Endothelial cell (in vitro differentiated cells): ENCODE data around the gene CDC123. TPM values are rescaled to one million over a fixed set of nuclear protein-coding genes. Genes with fewer than 3 reads are reported as not detected.

Experiments used
- DNase-seq: peaks from one replicate; pipeline ENCODE4 v3.0.0; 2021; ENCODE audit warnings: low spot score
- H3K27ac Mint-ChIP-seq: one replicate; pipeline ENCODE4 v1.8.0; 2021; ENCODE audit warnings: mixed read lengths, inconsistent platforms; ENCODE audit not compliant: unreplicated experiment
- H3K27me3 Mint-ChIP-seq: one replicate; pipeline ENCODE4 v1.8.0; 2021; ENCODE audit warnings: mild to moderate bottlenecking, moderate library complexity, mixed read lengths, inconsistent platforms; ENCODE audit not compliant: unreplicated experiment
- H3K36me3 Mint-ChIP-seq: one replicate; pipeline ENCODE4 v1.8.0; 2021; ENCODE audit warnings: mild to moderate bottlenecking, low read depth, mixed read lengths, inconsistent platforms; ENCODE audit not compliant: unreplicated experiment
- H3K4me1 Mint-ChIP-seq: one replicate; pipeline ENCODE4 v1.8.0; 2021; ENCODE audit warnings: mild to moderate bottlenecking, mixed read lengths, inconsistent platforms; ENCODE audit not compliant: unreplicated experiment
- H3K4me3 Mint-ChIP-seq: one replicate; pipeline ENCODE4 v1.8.0; 2021; ENCODE audit warnings: mild to moderate bottlenecking, mixed read lengths, inconsistent platforms; ENCODE audit not compliant: unreplicated experiment
- H3K9me3 Mint-ChIP-seq: one replicate; pipeline ENCODE4 v1.8.0; 2021; ENCODE audit warnings: mixed read lengths, inconsistent platforms; ENCODE audit not compliant: unreplicated experiment
- total RNA-seq: library from RNA; stranded (reverse); fragmentation: NEBNext Ultra II Directional; extraction: Animal tissue kit (Norgen Biotek cat#: 25700); gene quantifications from one replicate; pipeline ENCODE4 v1.2.1, GENCODE V29; 2021; ENCODE audit not compliant: unreplicated experiment
- TF ChIP-seq, protein P1 (sequence below): fragments of 200-600 bp; sonication (generic); IDR thresholded peaks from one replicate; pipeline ENCODE4 v1.5.0; 2021; ENCODE audit warnings: antibody characterized with exemption; ENCODE audit not compliant: unreplicated experiment

The CDC123 gene
- total RNA-seq, 1 donor from 2014 or later = 85.9 TPM

DNA sequence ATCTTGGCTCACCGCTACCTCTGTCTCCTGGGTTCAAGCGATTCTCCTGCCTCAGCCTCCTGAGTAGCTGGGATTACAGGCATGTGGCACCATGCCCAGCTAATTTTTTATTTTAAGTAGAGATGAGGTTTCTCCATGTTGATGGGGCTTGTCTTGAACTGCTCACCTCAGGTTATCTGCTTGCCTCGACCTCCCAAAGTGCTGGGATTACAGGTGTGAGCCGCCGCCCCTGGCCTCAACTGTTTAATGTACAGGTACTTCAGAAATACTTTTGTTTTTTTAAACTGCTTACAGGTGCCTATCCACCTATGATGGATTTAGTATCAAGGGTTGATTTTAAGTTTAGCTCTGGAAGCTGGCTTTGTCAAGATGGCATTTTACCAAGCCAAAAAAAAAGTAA is 55.6 kb downstream of the CDC123 start:
- no peak for DNase-seq
- H3K27me3 Mint-ChIP-seq = peaks cover 2% of the 10 kb centered on the region
- no peak overlapping the region for H3K4me3 Mint-ChIP-seq
- no peak overlapping the region for H3K27ac Mint-ChIP-seq
- no peaks in the 10 kb centered on the region for H3K9me3 Mint-ChIP-seq
- TF ChIP-seq, protein P1, sequence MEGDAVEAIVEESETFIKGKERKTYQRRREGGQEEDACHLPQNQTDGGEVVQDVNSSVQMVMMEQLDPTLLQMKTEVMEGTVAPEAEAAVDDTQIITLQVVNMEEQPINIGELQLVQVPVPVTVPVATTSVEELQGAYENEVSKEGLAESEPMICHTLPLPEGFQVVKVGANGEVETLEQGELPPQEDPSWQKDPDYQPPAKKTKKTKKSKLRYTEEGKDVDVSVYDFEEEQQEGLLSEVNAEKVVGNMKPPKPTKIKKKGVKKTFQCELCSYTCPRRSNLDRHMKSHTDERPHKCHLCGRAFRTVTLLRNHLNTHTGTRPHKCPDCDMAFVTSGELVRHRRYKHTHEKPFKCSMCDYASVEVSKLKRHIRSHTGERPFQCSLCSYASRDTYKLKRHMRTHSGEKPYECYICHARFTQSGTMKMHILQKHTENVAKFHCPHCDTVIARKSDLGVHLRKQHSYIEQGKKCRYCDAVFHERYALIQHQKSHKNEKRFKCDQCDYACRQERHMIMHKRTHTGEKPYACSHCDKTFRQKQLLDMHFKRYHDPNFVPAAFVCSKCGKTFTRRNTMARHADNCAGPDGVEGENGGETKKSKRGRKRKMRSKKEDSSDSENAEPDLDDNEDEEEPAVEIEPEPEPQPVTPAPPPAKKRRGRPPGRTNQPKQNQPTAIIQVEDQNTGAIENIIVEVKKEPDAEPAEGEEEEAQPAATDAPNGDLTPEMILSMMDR = no peak
- H3K36me3 Mint-ChIP-seq = peaks cover 15% of the 10 kb centered on the region
- H3K4me1 Mint-ChIP-seq = no peaks in the 10 kb centered on the region

DNA sequence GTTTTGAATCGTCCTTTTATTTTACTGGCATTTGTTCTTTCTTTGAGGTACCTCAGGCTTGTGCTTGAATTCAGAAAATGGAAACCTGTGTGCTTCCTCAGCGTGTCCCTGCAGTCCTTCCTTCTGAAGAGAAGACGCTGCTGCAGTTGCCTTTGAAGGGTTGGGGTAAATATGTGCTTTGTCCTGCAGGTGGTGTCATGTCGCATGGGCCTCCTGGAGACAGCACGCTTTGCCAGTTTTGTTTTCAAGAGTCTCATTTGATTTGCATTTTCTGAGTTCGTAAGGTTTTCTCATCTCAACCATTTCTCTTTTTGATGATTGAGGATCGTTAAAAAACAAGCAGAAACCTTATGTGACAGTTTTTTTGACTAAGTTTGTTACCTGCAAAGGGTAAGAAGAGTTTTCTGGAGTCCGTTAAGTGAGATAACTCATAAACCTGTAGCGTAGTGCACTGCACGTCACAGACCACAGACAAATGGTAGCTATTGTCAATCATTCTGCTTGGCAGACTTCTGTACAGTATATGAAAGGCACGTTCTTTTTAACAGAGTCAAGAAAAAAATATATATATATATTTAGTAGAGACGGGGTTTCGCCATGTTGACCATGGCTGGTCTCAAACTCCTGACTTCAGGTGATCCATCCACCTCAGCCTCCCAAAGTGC is 57.0 kb downstream of the CDC123 start:
- Mint-ChIP-seq H3K36me3 (peaks cover 9% of the 10 kb centered on the region), H3K4me1 (no peaks in the 10 kb centered on the region), H3K9me3 (no peaks in the 10 kb centered on the region), H3K27me3 (peaks cover 3% of the 10 kb centered on the region), H3K27ac (no peak overlapping the region), H3K4me3 (no peak overlapping the region)
- TF ChIP-seq, protein P1 = peak; percentile 41
- DNase-seq = peak; percentile 37

DNA sequence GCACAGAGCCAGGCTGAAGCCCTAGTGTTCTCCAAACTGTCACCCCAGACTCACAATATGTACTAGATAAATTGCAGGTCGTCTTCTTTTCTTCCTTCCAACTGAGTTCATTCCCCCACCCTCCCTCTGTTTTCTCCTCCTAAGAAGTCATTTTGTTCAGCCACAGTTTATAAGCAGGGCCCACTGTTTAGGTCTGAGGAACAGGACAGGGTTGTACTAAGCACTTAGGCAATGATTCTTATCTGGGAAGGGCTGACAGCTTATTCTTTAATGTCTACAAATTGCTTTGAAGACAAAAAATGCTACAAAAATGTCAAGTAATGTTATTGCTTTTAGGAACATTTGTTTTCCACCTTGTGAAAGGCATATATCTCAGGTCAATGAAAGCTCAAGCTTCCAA is 59.1 kb downstream of the CDC123 start:
- no peak overlapping the region for H3K27ac Mint-ChIP-seq
- no peaks in the 10 kb centered on the region for H3K9me3 Mint-ChIP-seq
- H3K27me3 Mint-ChIP-seq = peaks cover 3% of the 10 kb centered on the region
- H3K4me1 Mint-ChIP-seq = no peaks in the 10 kb centered on the region
- peaks cover 3% of the 10 kb centered on the region for H3K36me3 Mint-ChIP-seq
- no peak overlapping the region for H3K4me3 Mint-ChIP-seq
- DNase-seq = no peak
- TF ChIP-seq, protein P1 = no peak

DNA sequence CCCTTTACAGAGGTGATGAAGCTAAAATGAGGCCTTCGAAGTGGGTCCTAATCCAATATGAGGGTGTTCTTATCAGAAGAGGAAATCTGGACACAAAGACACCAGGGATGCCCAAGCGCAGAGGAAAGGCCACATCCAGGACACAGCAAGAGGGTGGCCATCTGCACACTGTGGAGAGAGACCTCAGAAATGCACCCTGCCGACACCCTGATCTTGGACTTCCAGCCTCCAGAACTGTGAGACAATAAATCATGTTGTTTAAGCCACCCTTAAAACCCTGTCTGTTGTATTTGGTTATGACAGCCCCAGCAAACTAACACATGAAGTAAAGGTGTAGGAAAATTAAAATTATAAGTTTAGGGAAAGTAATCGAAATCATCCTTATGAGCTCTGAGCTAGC is 64.0 kb downstream of the CDC123 start:
- no peaks in the 10 kb centered on the region for H3K9me3 Mint-ChIP-seq
- H3K27me3 Mint-ChIP-seq = peaks cover 1% of the 10 kb centered on the region
- no peak overlapping the region for H3K4me3 Mint-ChIP-seq
- H3K36me3 Mint-ChIP-seq = no peaks in the 10 kb centered on the region
- no peak overlapping the region for H3K27ac Mint-ChIP-seq
- no peaks in the 10 kb centered on the region for H3K4me1 Mint-ChIP-seq
- TF ChIP-seq, protein P1 = no peak
- no peak for DNase-seq

DNA sequence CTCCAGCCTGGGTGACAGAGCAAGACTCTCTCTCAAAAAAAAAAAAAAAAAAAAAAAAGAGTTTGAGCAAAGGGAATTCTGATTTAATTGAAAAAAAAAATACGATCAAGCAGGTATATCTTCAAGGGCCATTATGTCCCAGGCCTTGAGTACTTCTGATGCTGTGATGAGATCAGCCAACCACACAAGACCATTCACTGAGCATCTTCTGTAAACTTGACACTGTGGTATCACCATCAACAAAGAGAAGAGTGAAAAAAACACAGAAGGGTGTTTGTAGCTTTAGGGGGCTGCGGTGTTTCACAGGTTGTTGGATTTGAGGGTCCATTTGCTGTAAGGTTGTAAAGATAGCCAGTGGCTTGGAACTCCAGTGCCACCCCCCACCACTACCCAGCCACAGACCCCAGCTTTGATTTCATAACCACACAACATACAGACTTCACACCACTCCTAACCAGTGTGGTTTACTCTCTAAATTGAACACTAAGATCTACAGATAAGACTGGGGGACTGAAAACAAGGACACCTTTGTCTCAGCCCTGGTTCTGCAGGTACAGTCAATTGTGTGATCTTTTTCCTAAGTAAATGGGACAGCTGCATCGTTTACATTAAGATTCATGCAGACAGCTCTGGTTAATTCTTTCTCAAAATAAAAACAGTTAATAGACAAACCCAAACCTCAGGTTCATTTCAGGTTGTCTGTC is 66.4 kb downstream of the CDC123 start:
- DNase-seq = no peak
- Mint-ChIP-seq H3K27ac (no peak overlapping the region), H3K4me3 (no peak overlapping the region), H3K9me3 (no peaks in the 10 kb centered on the region), H3K36me3 (no peaks in the 10 kb centered on the region), H3K27me3 (peaks cover 1% of the 10 kb centered on the region), H3K4me1 (no peaks in the 10 kb centered on the region)
- TF ChIP-seq, protein P1 = no peak
